SK-N-SH (cell line): ENCODE data around the gene METTL13. TPM values are rescaled to one million over a fixed set of nuclear protein-coding genes. Genes with fewer than 3 reads are reported as not detected.

ENCODE experiments used
- CTCF ChIA-PET: fragments of 300-600, 350-600 bp; formaldehyde crosslinking; extraction: SDS; loops from one replicate; lab custom pipeline; 2021; lab: Yijun Ruan, JAX
- POLR2A ChIA-PET: fragments of 350-600 bp; sonication (Branson Sonifier 250); formaldehyde crosslinking; extraction: SDS; loops from one replicate; lab custom pipeline; 2020; ENCODE audit warnings: antibody characterized with exemption, inconsistent platforms; lab: Yijun Ruan, JAX
- DNase-seq: peaks from one replicate; pipeline ENCODE4 v3.0.0; 2012
- H2AFZ ChIP-seq: fragments of 200-600 bp; sonication (generic); 2 replicates; pipeline ENCODE4 v1.8.1; 2016; ENCODE audit warnings: antibody characterized with exemption, mild to moderate bottlenecking, low read depth
- H3F3A ChIP-seq: fragments of 200-600 bp; sonication (generic); replicated peaks from 2 replicates; pipeline ENCODE3; 2016; ENCODE audit warnings: antibody characterized with exemption, mild to moderate bottlenecking; ENCODE audit not compliant: insufficient read depth
- H3K27ac ChIP-seq, 2 experiments: fragments of 200-500 bp in 1 of 2; fragments of 200-600 bp in 1 of 2; sonication (Bioruptor generic) in 1 of 2; sonication (generic), shearing (Covaris generic) in 1 of 2; 2 replicates each; pipeline versions ENCODE4 v1.5.1 to v1.6.1; 2014 to 2016; ENCODE audit warnings: low read depth in 2 of 2, inconsistent platforms in 1 of 2, low read length in 1 of 2, mild to moderate bottlenecking in 1 of 2, mixed read lengths in 1 of 2
- H3K27me3 ChIP-seq: fragments of 200-600 bp; sonication (generic), shearing (Covaris generic); 2 replicates; pipeline ENCODE4 v1.6.1; 2016; ENCODE audit warnings: mixed run types; ENCODE audit not compliant: insufficient read depth
- H3K36me3 ChIP-seq, 2 experiments: fragments of 200-500 bp in 1 of 2; fragments of 200-600 bp in 1 of 2; sonication (Bioruptor generic) in 1 of 2; sonication (generic) in 1 of 2; replicated peaks in 1 of 2; 2 replicates each; pipeline versions ENCODE3 to v1.5.1; 2014 to 2016; ENCODE audit warnings: low read length in 1 of 2, mild to moderate bottlenecking in 1 of 2; ENCODE audit not compliant: insufficient read depth in 2 of 2, control insufficient read depth in 1 of 2
- H3K4me1 ChIP-seq, 2 experiments: fragments of 200-500 bp in 1 of 2; fragments of 200-600 bp in 1 of 2; sonication (Bioruptor generic) in 1 of 2; sonication (generic), shearing (Covaris generic) in 1 of 2; 2 replicates each; pipeline versions ENCODE4 v1.5.1 to v1.6.1; 2014 to 2016; ENCODE audit warnings: low read depth in 1 of 2, low read length in 1 of 2, mixed run types in 1 of 2; ENCODE audit not compliant: insufficient read depth in 2 of 2, control insufficient read depth in 1 of 2
- H3K4me2 ChIP-seq: fragments of 200-600 bp; sonication (generic), shearing (Covaris generic); 2 replicates; pipeline ENCODE4 v1.6.1; 2017; ENCODE audit warnings: mixed run types
- H3K4me3 ChIP-seq, 2 experiments: fragments of 200-500 bp in 1 of 2; fragments of 200-600 bp in 1 of 2; sonication (Bioruptor generic) in 1 of 2; sonication (generic), shearing (Covaris generic) in 1 of 2; 2 replicates each; pipeline versions ENCODE4 v1.5.1 to v1.8.1; 2014 to 2016; ENCODE audit warnings: low read depth in 2 of 2, inconsistent platforms in 1 of 2, low read length in 1 of 2, mild to moderate bottlenecking in 1 of 2, mixed read lengths in 1 of 2, moderate library complexity in 1 of 2
- H3K79me2 ChIP-seq: fragments of 200-600 bp; sonication (generic); 2 replicates; pipeline ENCODE4 v1.8.1; 2017; ENCODE audit warnings: mild to moderate bottlenecking; ENCODE audit not compliant: insufficient read depth
- H3K9ac ChIP-seq: fragments of 200-600 bp; sonication (generic); 2 replicates; pipeline ENCODE4 v1.6.1; 2017; ENCODE audit warnings: mixed run types
- H3K9me2 ChIP-seq: fragments of 200-600 bp; sonication (generic); 2 replicates; pipeline ENCODE4 v1.6.1; 2017; ENCODE audit warnings: mixed run types
- H3K9me3 ChIP-seq: fragments of 200-600 bp; sonication (generic); 2 replicates; pipeline ENCODE4 v1.6.1; 2017; ENCODE audit warnings: mixed run types, mild to moderate bottlenecking, moderate library complexity
- H4K20me1 ChIP-seq: fragments of 200-600 bp; sonication (generic); 2 replicates; pipeline ENCODE4 v1.6.1; 2017; ENCODE audit warnings: mild to moderate bottlenecking, mixed run types; ENCODE audit not compliant: insufficient read depth
- ELF1 ChIP-seq: IDR thresholded peaks from 2 replicates; pipeline ENCODE4 v1.4.0; 2012
- FOSL2 ChIP-seq: IDR thresholded peaks from 2 replicates; pipeline ENCODE4 v1.4.0; 2012; ENCODE audit warnings: low read depth, mild to moderate bottlenecking, moderate library complexity, borderline replicate concordance
- MEF2A ChIP-seq: IDR thresholded peaks from 2 replicates; pipeline ENCODE4 v1.4.0; 2012; ENCODE audit warnings: low read depth, borderline replicate concordance
- NFIC ChIP-seq: IDR thresholded peaks from 2 replicates; pipeline ENCODE4 v1.4.0; 2012; ENCODE audit warnings: borderline replicate concordance
- NRF1 ChIP-seq: IDR thresholded peaks from 2 replicates; pipeline ENCODE4 v1.6.1; 2012; ENCODE audit warnings: low read depth, mild to moderate bottlenecking, low read length
- POLR2AphosphoS5 ChIP-seq: IDR thresholded peaks from 2 replicates; pipeline ENCODE4 v1.6.1; 2012; ENCODE audit warnings: low read depth, low read length
- RAD21 ChIP-seq: IDR thresholded peaks from 2 replicates; pipeline ENCODE4 v1.6.1; 2012; ENCODE audit warnings: mild to moderate bottlenecking, low read length
- SIN3A ChIP-seq: IDR thresholded peaks from 2 replicates; pipeline ENCODE4 v1.6.1; 2012; ENCODE audit warnings: low read depth, mild to moderate bottlenecking, low read length, moderate library complexity, borderline replicate concordance
- SMC3 ChIP-seq: IDR thresholded peaks from 2 replicates; pipeline ENCODE4 v1.6.1; 2012; ENCODE audit warnings: low read depth, low read length, improper control_type of control experiment
- TAF1 ChIP-seq: IDR thresholded peaks from 2 replicates; pipeline ENCODE4 v1.6.1; 2012; ENCODE audit warnings: low read depth, mild to moderate bottlenecking, low read length, moderate library complexity, borderline replicate concordance
- TCF12 ChIP-seq: IDR thresholded peaks from 2 replicates; pipeline ENCODE4 v1.4.0; 2012
- YY1 ChIP-seq: IDR thresholded peaks from 2 replicates; pipeline ENCODE4 v1.4.0; 2012; ENCODE audit warnings: low read depth, mild to moderate bottlenecking
- WGBS: methylation state at CpG from one replicate; pipeline ENCODE4 v1.1.6; 2017; ENCODE audit warnings: low lambda C conversion rate; 5-methylcytosine and 5-hydroxymethylcytosine counted together
- polyA plus RNA-seq, 3 experiments: library from polyadenylated mRNA; depleted of rRNA; stranded (reverse); fragments of >200 nt; gene quantifications; 2 replicates each; pipeline ENCODE4 v1.2.3, GENCODE V29; 2012
- TF ChIP-seq, protein P1 (sequence below): IDR thresholded peaks from 2 replicates; pipeline ENCODE4 v1.6.1; 2012; ENCODE audit warnings: mild to moderate bottlenecking, low read depth, low read length, moderate library complexity
- TF ChIP-seq, protein P2 (sequence below): IDR thresholded peaks from 2 replicates; pipeline ENCODE4 v1.4.0; 2012; ENCODE audit warnings: low read depth, borderline replicate concordance

The METTL13 gene
- polyA plus RNA-seq, 1 of the 3 experiments (the other 2 are of a cell fraction), result 32.7 TPM

GRCh38 chr1:171769171-171769570 lies 12.3 kb upstream of the METTL13 start (continued):
- TF ChIP-seq, protein P1, sequence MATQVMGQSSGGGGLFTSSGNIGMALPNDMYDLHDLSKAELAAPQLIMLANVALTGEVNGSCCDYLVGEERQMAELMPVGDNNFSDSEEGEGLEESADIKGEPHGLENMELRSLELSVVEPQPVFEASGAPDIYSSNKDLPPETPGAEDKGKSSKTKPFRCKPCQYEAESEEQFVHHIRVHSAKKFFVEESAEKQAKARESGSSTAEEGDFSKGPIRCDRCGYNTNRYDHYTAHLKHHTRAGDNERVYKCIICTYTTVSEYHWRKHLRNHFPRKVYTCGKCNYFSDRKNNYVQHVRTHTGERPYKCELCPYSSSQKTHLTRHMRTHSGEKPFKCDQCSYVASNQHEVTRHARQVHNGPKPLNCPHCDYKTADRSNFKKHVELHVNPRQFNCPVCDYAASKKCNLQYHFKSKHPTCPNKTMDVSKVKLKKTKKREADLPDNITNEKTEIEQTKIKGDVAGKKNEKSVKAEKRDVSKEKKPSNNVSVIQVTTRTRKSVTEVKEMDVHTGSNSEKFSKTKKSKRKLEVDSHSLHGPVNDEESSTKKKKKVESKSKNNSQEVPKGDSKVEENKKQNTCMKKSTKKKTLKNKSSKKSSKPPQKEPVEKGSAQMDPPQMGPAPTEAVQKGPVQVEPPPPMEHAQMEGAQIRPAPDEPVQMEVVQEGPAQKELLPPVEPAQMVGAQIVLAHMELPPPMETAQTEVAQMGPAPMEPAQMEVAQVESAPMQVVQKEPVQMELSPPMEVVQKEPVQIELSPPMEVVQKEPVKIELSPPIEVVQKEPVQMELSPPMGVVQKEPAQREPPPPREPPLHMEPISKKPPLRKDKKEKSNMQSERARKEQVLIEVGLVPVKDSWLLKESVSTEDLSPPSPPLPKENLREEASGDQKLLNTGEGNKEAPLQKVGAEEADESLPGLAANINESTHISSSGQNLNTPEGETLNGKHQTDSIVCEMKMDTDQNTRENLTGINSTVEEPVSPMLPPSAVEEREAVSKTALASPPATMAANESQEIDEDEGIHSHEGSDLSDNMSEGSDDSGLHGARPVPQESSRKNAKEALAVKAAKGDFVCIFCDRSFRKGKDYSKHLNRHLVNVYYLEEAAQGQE, result no peak
- TF ChIP-seq YY1 (no peak), POLR2AphosphoS5 (no peak), FOSL2 (no peak), ELF1 (no peak), RAD21 (no peak), MEF2A (no peak)
- TF ChIP-seq, protein P2, sequence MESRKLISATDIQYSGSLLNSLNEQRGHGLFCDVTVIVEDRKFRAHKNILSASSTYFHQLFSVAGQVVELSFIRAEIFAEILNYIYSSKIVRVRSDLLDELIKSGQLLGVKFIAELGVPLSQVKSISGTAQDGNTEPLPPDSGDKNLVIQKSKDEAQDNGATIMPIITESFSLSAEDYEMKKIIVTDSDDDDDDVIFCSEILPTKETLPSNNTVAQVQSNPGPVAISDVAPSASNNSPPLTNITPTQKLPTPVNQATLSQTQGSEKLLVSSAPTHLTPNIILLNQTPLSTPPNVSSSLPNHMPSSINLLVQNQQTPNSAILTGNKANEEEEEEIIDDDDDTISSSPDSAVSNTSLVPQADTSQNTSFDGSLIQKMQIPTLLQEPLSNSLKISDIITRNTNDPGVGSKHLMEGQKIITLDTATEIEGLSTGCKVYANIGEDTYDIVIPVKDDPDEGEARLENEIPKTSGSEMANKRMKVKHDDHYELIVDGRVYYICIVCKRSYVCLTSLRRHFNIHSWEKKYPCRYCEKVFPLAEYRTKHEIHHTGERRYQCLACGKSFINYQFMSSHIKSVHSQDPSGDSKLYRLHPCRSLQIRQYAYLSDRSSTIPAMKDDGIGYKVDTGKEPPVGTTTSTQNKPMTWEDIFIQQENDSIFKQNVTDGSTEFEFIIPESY, result no peak

- Histone ChIP-seq H3K9ac (no peak overlapping the region), H3K4me2 (no peak overlapping the region), H3K4me1 (no peaks in the 10 kb centered on the region), H3K27ac (no peak overlapping the region), H3K36me3 (no peaks in the 10 kb centered on the region), H3F3A (no peaks in the 10 kb centered on the region), H3K9me3 (no peaks in the 10 kb centered on the region), H2AFZ (no peak overlapping the region), H4K20me1 (no peaks in the 10 kb centered on the region), H3K9me2 (no peaks in the 10 kb centered on the region), H3K27me3 (no peaks in the 10 kb centered on the region), H3K4me3 (no peak overlapping the region), H3K79me2 (no peaks in the 10 kb centered on the region)
- DNase-seq, result no peak
- 19% methylated on average over 1 of the region's 1 CpG for WGBS
- TF ChIP-seq TAF1 (no peak), SIN3A (no peak), SMC3 (no peak)
- CTCF ChIA-PET, result no interaction called here
- POLR2A ChIA-PET, result no interaction called here
These were observed 11.7 kb upstream of the METTL13 start for GRCh38 chr1:171769754-171770153.

- no peaks in the 10 kb centered on the region for H3K79me2 ChIP-seq
- H3K27me3 ChIP-seq, result no peaks in the 10 kb centered on the region
- H3K9me2 ChIP-seq, result no peaks in the 10 kb centered on the region
- no peak for DNase-seq
- ChIA-PET POLR2A (no interaction called here), CTCF (no interaction called here)
- no peak overlapping the region for H3K4me2 ChIP-seq
- no peak overlapping the region for H3K9ac ChIP-seq
- WGBS, result 73% methylated on average over 2 of the region's 2 CpGs
- TF ChIP-seq TCF12 (no peak), FOSL2 (no peak), NRF1 (no peak), NFIC (no peak), ELF1 (no peak)
- TF ChIP-seq, protein P2, result no peak
- H3K4me3 ChIP-seq, result no peak overlapping the region
- H4K20me1 ChIP-seq, result no peaks in the 10 kb centered on the region
- no peak overlapping the region for H3K27ac ChIP-seq
- no peaks in the 10 kb centered on the region for H3K36me3 ChIP-seq
- no peaks in the 10 kb centered on the region for H3F3A ChIP-seq
- no peak overlapping the region for H2AFZ ChIP-seq
- no peaks in the 10 kb centered on the region for H3K4me1 ChIP-seq
- H3K9me3 ChIP-seq, result no peaks in the 10 kb centered on the region
These were observed 9.1 kb upstream of the METTL13 start for GRCh38 chr1:171772312-171772711.
